ENCODE data around the gene BLM. TPM values are rescaled to one million over a fixed set of nuclear protein-coding genes. Genes with fewer than 3 reads are reported as not detected.
A peak's percentile ranks its signal among the peaks of the same experiment; 100 is the strongest.

The BLM gene
- total and polyA plus RNA-seq, 8 donors, result 3.7 to 13.1 (median 8.7) TPM

DNA sequence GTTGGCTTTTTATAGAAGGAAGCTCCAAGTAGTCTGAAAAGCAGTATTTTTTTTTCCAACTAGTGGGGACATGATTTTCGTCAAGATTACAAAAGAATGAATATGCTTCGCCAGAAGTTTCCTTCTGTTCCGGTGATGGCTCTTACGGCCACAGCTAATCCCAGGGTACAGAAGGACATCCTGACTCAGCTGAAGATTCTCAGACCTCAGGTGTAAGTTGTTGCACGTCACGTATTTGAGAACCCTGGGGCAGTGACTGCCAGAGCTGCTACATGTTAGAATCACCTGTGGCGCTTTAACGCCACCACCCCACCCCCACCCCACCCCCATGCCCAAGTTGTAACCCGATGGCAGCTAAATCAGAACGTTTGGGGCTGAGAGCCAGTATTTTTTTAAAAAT lies 52.2 kb downstream of the BLM start:
- ATAC-seq (no peak), DNase-seq (no peak)
- TF ChIP-seq, protein P1, sequence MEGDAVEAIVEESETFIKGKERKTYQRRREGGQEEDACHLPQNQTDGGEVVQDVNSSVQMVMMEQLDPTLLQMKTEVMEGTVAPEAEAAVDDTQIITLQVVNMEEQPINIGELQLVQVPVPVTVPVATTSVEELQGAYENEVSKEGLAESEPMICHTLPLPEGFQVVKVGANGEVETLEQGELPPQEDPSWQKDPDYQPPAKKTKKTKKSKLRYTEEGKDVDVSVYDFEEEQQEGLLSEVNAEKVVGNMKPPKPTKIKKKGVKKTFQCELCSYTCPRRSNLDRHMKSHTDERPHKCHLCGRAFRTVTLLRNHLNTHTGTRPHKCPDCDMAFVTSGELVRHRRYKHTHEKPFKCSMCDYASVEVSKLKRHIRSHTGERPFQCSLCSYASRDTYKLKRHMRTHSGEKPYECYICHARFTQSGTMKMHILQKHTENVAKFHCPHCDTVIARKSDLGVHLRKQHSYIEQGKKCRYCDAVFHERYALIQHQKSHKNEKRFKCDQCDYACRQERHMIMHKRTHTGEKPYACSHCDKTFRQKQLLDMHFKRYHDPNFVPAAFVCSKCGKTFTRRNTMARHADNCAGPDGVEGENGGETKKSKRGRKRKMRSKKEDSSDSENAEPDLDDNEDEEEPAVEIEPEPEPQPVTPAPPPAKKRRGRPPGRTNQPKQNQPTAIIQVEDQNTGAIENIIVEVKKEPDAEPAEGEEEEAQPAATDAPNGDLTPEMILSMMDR (IDR thresholded peaks at IDR 0.05), result no peak
- Histone ChIP-seq H3K9me3 (no peaks in the 10 kb centered on the region), H3K4me1 (no peaks in the 10 kb centered on the region), H3K27me3 (no peaks in the 10 kb centered on the region), H3K27ac (no peak overlapping the region), H3K4me3 (no peak overlapping the region), H3K36me3 (no peaks in the 10 kb centered on the region)
- intact Hi-C loops (cut with DNase I), result no loop called here

DNA sequence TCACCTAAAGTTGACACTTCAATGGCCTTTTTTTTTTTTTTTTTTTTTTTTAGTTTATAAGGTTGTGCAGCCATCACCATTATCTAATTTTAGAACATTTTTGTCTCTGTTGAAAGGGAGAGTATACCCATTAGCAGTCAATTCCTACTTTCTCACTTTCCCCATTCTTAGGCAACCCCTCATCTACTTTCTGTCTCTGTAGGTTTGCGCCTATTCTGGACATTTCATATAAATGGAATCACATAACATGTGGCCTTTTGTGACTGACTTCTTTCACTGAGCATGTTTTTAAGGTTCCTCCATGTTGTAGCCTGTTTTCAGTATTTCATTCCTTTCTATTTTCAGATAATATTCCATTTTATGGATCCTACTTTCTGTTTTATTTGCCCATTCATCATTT lies 56.3 kb downstream of the BLM start:
- intact Hi-C loops (cut with DNase I), result no loop called here
- ATAC-seq, result no peak
- Histone ChIP-seq H3K36me3 (no peaks in the 10 kb centered on the region), H3K27me3 (no peaks in the 10 kb centered on the region), H3K4me1 (no peaks in the 10 kb centered on the region), H3K4me3 (no peak overlapping the region), H3K27ac (no peak overlapping the region), H3K9me3 (no peaks in the 10 kb centered on the region)
- TF ChIP-seq, protein P1 (IDR thresholded peaks at IDR 0.05), result no peak
- no peak for DNase-seq

DNA sequence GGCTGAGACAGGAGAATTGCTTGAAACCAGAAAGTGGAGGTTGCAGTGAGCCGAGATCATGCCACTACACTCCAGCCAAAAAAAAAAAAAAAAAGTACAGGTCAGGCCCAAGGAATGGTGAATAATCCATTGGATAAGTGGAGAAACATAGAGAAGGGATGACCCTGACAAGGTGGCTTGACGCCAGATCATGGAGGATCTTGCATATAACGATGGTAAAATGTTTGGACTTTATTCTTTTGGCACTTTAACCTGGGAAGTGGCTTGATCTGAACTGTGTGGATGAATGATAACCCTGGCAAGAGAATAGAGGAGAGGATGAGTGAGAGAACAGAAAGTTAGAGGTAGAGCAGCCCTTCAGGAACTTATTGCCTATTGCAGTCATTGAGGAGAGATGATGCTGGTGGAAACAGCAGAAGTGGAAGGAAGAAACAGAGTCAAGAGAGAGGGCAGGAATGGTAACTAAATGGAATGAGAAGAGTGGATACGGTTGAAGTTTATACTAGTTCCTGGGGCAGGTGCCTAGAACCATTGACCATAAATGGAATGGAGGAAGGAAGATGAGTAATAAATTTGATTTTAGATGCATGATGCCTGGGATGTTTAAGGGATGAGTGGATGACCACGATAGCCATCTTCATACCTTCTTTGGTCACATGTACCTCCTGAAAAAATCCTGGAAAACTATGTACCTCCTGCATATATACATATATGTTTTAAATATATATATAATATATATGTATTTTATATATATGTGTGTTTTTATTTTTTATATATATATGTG lies 57.8 kb downstream of the BLM start:
- TF ChIP-seq, protein P1 (IDR thresholded peaks at IDR 0.05), result no peak
- H3K36me3 ChIP-seq, result no peaks in the 10 kb centered on the region
- no peaks in the 10 kb centered on the region for H3K27me3 ChIP-seq
- no peaks in the 10 kb centered on the region for H3K9me3 ChIP-seq
- H3K4me3 ChIP-seq, result no peak overlapping the region
- intact Hi-C loops (cut with DNase I), result no loop called here
- H3K27ac ChIP-seq, result no peak overlapping the region
- peaks cover 0 to 2% of the 10 kb centered on the region in 2 donors for H3K4me1 ChIP-seq
- no peak for ATAC-seq
- no peak for DNase-seq

DNA sequence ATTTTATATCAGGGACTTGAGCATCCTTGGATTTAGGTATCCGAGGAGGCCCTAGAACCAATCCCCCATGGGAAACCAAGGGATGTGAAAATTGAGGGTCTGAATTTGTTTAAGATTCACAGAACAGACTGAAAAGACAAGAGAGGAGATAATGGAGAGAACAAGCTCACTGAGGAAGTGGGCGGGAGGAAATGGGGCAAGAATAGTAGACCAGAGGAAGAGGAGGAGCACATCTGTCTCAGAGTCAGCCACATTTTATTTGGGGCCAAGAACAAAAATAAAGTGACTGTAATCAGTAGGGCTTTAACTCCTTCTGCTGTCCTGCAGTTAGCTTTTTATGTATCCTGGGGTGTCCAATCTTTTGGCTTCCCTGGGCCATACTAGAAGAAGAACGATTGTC lies 63.8 kb downstream of the BLM start:
- Histone ChIP-seq H3K4me1 (peaks cover 0 to 20% of the 10 kb centered on the region in 2 donors), H3K27ac (peak overlapping the region in 1 of 2 donors; percentile 63), H3K4me3 (no peak overlapping the region), H3K36me3 (no peaks in the 10 kb centered on the region), H3K27me3 (no peaks in the 10 kb centered on the region), H3K9me3 (no peaks in the 10 kb centered on the region)
- intact Hi-C loops (cut with DNase I), result no loop called here
- ATAC-seq (no peak), DNase-seq (no peak)
- TF ChIP-seq, protein P1 (IDR thresholded peaks at IDR 0.05), result no peak

DNA sequence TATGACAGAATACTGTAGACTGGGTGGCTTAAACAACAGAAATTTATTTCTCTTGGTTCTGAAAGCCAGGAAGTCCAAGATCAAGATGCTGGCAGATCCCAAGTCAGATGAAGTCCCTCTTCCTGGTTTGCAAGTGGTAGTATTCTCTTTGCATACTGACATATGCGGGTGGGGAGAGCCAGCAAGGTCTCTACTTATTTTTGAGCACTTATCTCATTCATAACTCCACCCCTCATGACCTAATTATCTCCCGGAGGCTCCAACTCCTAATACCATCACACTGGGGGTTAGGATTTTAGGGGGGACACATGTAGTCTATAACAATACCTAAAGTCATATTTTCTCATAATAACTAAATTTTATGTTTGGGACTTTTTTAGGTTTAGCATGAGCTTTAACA lies 65.3 kb downstream of the BLM start:
- H3K9me3 ChIP-seq, result no peaks in the 10 kb centered on the region
- intact Hi-C loops (cut with DNase I), result no loop called here
- peaks cover 0 to 20% of the 10 kb centered on the region in 2 donors for H3K4me1 ChIP-seq
- H3K27me3 ChIP-seq, result no peaks in the 10 kb centered on the region
- DNase-seq (no peak), ATAC-seq (no peak)
- no peak overlapping the region for H3K27ac ChIP-seq
- H3K4me3 ChIP-seq, result no peak overlapping the region
- H3K36me3 ChIP-seq, result no peaks in the 10 kb centered on the region
- TF ChIP-seq, protein P1 (IDR thresholded peaks at IDR 0.05), result no peak
